ENCODE data around the gene IQCF5. TPM values are rescaled to one million over a fixed set of nuclear protein-coding genes. Genes with fewer than 3 reads are reported as not detected.
"Not testable (repeated sequence)": the region's sequence is repeated elsewhere in the genome, so short reads cannot be mapped to it uniquely, and the experiment has no call there.

IQCF5 gene
- polyA plus RNA-seq, 4 donors: not detected

GRCh38 chr3:51860703-51861665, 14.4 kb downstream of the IQCF5 start, which contains the start of gene IQCF2:
IQCF2 (plus strand) TSS chr3:51861615; CDS start chr3:51861667, 52 bp downstream.
- FAIRE-seq: no peak

GRCh38 chr3:51855411-51855810, 20.0 kb downstream of the IQCF5 start:
- not testable (repeated sequence) for H3K9me3 ChIP-seq (ENCODE audit: control insufficient read depth in 2 of 2, insufficient read depth in 1 of 2, low read depth in 1 of 2, low read length in 1 of 2); DNase-seq; FAIRE-seq; H3K4me3 ChIP-seq (ENCODE audit: low read depth in 1 of 3, low read length in 3 of 3); H3K4me1 ChIP-seq (ENCODE audit: control insufficient read depth in 3 of 3, insufficient read depth in 2 of 3, low read depth in 1 of 3, low read length in 2 of 3); H3K36me3 ChIP-seq (ENCODE audit: control insufficient read depth in 3 of 3, insufficient read depth in 2 of 3, low read depth in 1 of 3, low read length in 3 of 3); H3K27ac ChIP-seq (ENCODE audit: low read depth in 1 of 3, low read length in 2 of 3); H3K27me3 ChIP-seq (ENCODE audit: control insufficient read depth in 3 of 3, insufficient read depth in 3 of 3, low read length in 3 of 3)
- 90 to 97% (median 92%) methylated on average over 1 of the region's 1 CpG for WGBS, 3 donors

More at GRCh38 chr3:51860703-51861665, 14.4 kb downstream of the IQCF5 start, which contains the start of gene IQCF2:
- Histone ChIP-seq H3K27ac (ENCODE audit: low read depth in 1 of 3, low read length in 2 of 3) (no peak within 1 kb of the TSS), H3K4me3 (ENCODE audit: low read depth in 1 of 3, low read length in 3 of 3) (no peak within 1 kb of the TSS), H3K9me3 (ENCODE audit: control insufficient read depth in 2 of 2, insufficient read depth in 1 of 2, low read depth in 1 of 2, low read length in 1 of 2) (no peaks in the 10 kb centered on the region), H3K36me3 (ENCODE audit: control insufficient read depth in 3 of 3, insufficient read depth in 2 of 3, low read depth in 1 of 3, low read length in 3 of 3) (no peaks in the 10 kb centered on the region), H3K27me3 (ENCODE audit: control insufficient read depth in 3 of 3, insufficient read depth in 3 of 3, low read length in 3 of 3) (peaks cover 0 to 4% (median 0%) of the 10 kb centered on the region in 3 donors), H3K4me1 (ENCODE audit: control insufficient read depth in 3 of 3, insufficient read depth in 2 of 3, low read depth in 1 of 3, low read length in 2 of 3) (no peaks in the 10 kb centered on the region)
- WGBS, 3 donors: 72 to 90% (median 73%) methylated on average over 7 of the region's 7 CpGs
- DNase-seq: no peak

- no peak for FAIRE-seq
- Histone ChIP-seq H3K36me3 (ENCODE audit: control insufficient read depth in 3 of 3, insufficient read depth in 2 of 3, low read depth in 1 of 3, low read length in 3 of 3) (no peaks in the 10 kb centered on the region), H3K27ac (ENCODE audit: low read depth in 1 of 3, low read length in 2 of 3) (no peak overlapping the region), H3K9me3 (ENCODE audit: control insufficient read depth in 2 of 2, insufficient read depth in 1 of 2, low read depth in 1 of 2, low read length in 1 of 2) (peaks cover 0 to 6% of the 10 kb centered on the region in 2 donors), H3K27me3 (ENCODE audit: control insufficient read depth in 3 of 3, insufficient read depth in 3 of 3, low read length in 3 of 3) (peaks cover 0 to 3% (median 0%) of the 10 kb centered on the region in 3 donors), H3K4me3 (ENCODE audit: low read depth in 1 of 3, low read length in 3 of 3) (no peak overlapping the region), H3K4me1 (ENCODE audit: control insufficient read depth in 3 of 3, insufficient read depth in 2 of 3, low read depth in 1 of 3, low read length in 2 of 3) (no peaks in the 10 kb centered on the region)
- no peak for DNase-seq
- WGBS, 3 donors: 72 to 79% (median 74%) methylated on average over 7 of the region's 7 CpGs
Observed at GRCh38 chr3:51845129-51845528, 30.3 kb downstream of the IQCF5 start.

- no peaks in the 10 kb centered on the region for H3K4me1 ChIP-seq (ENCODE audit: control insufficient read depth in 3 of 3, insufficient read depth in 2 of 3, low read depth in 1 of 3, low read length in 2 of 3)
- no peaks in the 10 kb centered on the region for H3K36me3 ChIP-seq (ENCODE audit: control insufficient read depth in 3 of 3, insufficient read depth in 2 of 3, low read depth in 1 of 3, low read length in 3 of 3)
- FAIRE-seq: no peak
- 71 to 81% (median 75%) methylated on average over 5 of the region's 5 CpGs for WGBS, 3 donors
- DNase-seq: no peak
- H3K27ac ChIP-seq (ENCODE audit: low read depth in 1 of 3, low read length in 2 of 3): no peak overlapping the region
- no peak overlapping the region for H3K4me3 ChIP-seq (ENCODE audit: low read depth in 1 of 3, low read length in 3 of 3)
- H3K27me3 ChIP-seq (ENCODE audit: control insufficient read depth in 3 of 3, insufficient read depth in 3 of 3, low read length in 3 of 3): peaks cover 0 to 4% (median 0%) of the 10 kb centered on the region in 3 donors
- H3K9me3 ChIP-seq (ENCODE audit: control insufficient read depth in 2 of 2, insufficient read depth in 1 of 2, low read depth in 1 of 2, low read length in 1 of 2): no peaks in the 10 kb centered on the region
Observed at GRCh38 chr3:51836606-51837005, 38.8 kb downstream of the IQCF5 start.

- H3K9me3 ChIP-seq (ENCODE audit: control insufficient read depth in 2 of 2, insufficient read depth in 1 of 2, low read depth in 1 of 2, low read length in 1 of 2): peaks cover 0 to 9% of the 10 kb centered on the region in 2 donors
- H3K36me3 ChIP-seq (ENCODE audit: control insufficient read depth in 3 of 3, insufficient read depth in 2 of 3, low read depth in 1 of 3, low read length in 3 of 3): no peaks in the 10 kb centered on the region
- FAIRE-seq (no peak), DNase-seq (no peak)
- no peak overlapping the region for H3K4me3 ChIP-seq (ENCODE audit: low read depth in 1 of 3, low read length in 3 of 3)
- H3K27ac ChIP-seq (ENCODE audit: low read depth in 1 of 3, low read length in 2 of 3): no peak overlapping the region
- WGBS, 3 donors: 51 to 59% (median 53%) methylated on average over 4 of the region's 4 CpGs
- H3K27me3 ChIP-seq (ENCODE audit: control insufficient read depth in 3 of 3, insufficient read depth in 3 of 3, low read length in 3 of 3): peaks cover 0 to 2% (median 0%) of the 10 kb centered on the region in 3 donors
- H3K4me1 ChIP-seq (ENCODE audit: control insufficient read depth in 3 of 3, insufficient read depth in 2 of 3, low read depth in 1 of 3, low read length in 2 of 3): no peaks in the 10 kb centered on the region
Observed at GRCh38 chr3:51830836-51831385, 44.5 kb downstream of the IQCF5 start.

- peaks cover 0 to 9% of the 10 kb centered on the region in 2 donors for H3K9me3 ChIP-seq (ENCODE audit: control insufficient read depth in 2 of 2, insufficient read depth in 1 of 2, low read depth in 1 of 2, low read length in 1 of 2)
- peaks cover 0 to 2% (median 0%) of the 10 kb centered on the region in 3 donors for H3K27me3 ChIP-seq (ENCODE audit: control insufficient read depth in 3 of 3, insufficient read depth in 3 of 3, low read length in 3 of 3)
- no peaks in the 10 kb centered on the region for H3K4me1 ChIP-seq (ENCODE audit: control insufficient read depth in 3 of 3, insufficient read depth in 2 of 3, low read depth in 1 of 3, low read length in 2 of 3)
- no peak overlapping the region for H3K27ac ChIP-seq (ENCODE audit: low read depth in 1 of 3, low read length in 2 of 3)
- H3K4me3 ChIP-seq (ENCODE audit: low read depth in 1 of 3, low read length in 3 of 3): no peak overlapping the region
- no peak for FAIRE-seq
- no peaks in the 10 kb centered on the region for H3K36me3 ChIP-seq (ENCODE audit: control insufficient read depth in 3 of 3, insufficient read depth in 2 of 3, low read depth in 1 of 3, low read length in 3 of 3)
- WGBS, 3 donors: 90 to 97% (median 94%) methylated on average over 13 of the region's 13 CpGs
- no peak for DNase-seq
Observed at GRCh38 chr3:51830345-51830744, 45.1 kb downstream of the IQCF5 start.

GRCh38 chr3:51828297-51828696, 47.1 kb downstream of the IQCF5 start:
- no peaks in the 10 kb centered on the region for H3K4me1 ChIP-seq (ENCODE audit: control insufficient read depth in 3 of 3, insufficient read depth in 2 of 3, low read depth in 1 of 3, low read length in 2 of 3)
- WGBS, 3 donors: 82 to 83% (median 83%) methylated on average over 1 of the region's 1 CpG
- FAIRE-seq (no peak), DNase-seq (no peak)
- H3K9me3 ChIP-seq (ENCODE audit: control insufficient read depth in 2 of 2, insufficient read depth in 1 of 2, low read depth in 1 of 2, low read length in 1 of 2): peaks cover 0 to 9% of the 10 kb centered on the region in 2 donors
- no peak overlapping the region for H3K4me3 ChIP-seq (ENCODE audit: low read depth in 1 of 3, low read length in 3 of 3)
- H3K27me3 ChIP-seq (ENCODE audit: control insufficient read depth in 3 of 3, insufficient read depth in 3 of 3, low read length in 3 of 3): peaks cover 0 to 2% (median 0%) of the 10 kb centered on the region in 3 donors
- no peak overlapping the region for H3K27ac ChIP-seq (ENCODE audit: low read depth in 1 of 3, low read length in 2 of 3)
- H3K36me3 ChIP-seq (ENCODE audit: control insufficient read depth in 3 of 3, insufficient read depth in 2 of 3, low read depth in 1 of 3, low read length in 3 of 3): no peaks in the 10 kb centered on the region
